HG02884 (cell line): ENCODE results near the gene NXNL2.

Experiments
- ATAC-seq: cut with Tn5 transposase; IDR thresholded peaks from one replicate; pipeline ENCODE4 v1.9.1; 2021; ENCODE audit warnings: mild to moderate bottlenecking, moderate library complexity; ENCODE audit not compliant: unreplicated experiment

The NXNL2 gene

DNA sequence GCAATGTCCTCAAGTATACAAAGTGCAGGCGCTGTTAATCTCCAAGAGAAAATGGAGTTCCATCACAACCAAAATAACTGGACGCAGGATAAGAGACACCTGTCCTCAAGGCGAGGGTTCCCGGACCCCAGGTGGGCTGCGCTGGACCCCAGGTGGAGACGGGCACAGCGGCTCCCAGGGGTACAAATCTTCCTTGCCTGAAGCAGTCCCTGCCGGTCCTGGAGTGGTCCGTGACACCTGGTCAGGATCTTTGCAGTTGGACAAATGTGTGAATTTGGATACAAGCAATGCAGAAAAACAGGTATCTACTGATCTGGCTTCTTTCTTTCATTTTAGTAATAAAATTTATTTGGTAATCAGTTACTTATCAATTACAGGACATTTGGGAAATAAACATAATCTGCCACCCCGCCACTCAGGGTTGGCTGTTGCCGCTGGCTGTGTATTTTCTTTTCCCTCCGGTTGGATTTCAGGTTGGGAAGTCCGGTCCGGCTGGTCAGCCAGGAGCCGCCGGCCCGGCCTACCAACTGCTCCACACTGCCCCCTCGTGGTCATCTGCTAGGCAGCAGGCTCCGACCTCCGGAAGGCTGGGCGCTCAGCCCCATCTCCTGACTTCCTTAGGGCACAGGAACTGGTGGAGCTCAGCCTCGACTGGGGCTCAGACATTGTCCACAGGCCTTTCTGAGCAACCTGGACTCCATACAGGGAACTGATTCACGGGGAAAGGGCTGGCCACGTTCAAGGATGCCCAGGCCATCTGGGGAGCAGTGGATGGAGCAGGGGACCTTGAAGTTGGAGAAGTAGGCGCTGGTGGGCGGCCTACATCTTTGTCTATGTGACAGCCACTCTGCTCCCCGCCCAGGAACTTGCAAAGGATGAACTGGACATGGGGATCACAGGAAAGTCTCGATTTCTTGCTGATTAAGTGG, 43.4 kb downstream of the NXNL2 start:
- peak; percentile 89 for ATAC-seq

DNA sequence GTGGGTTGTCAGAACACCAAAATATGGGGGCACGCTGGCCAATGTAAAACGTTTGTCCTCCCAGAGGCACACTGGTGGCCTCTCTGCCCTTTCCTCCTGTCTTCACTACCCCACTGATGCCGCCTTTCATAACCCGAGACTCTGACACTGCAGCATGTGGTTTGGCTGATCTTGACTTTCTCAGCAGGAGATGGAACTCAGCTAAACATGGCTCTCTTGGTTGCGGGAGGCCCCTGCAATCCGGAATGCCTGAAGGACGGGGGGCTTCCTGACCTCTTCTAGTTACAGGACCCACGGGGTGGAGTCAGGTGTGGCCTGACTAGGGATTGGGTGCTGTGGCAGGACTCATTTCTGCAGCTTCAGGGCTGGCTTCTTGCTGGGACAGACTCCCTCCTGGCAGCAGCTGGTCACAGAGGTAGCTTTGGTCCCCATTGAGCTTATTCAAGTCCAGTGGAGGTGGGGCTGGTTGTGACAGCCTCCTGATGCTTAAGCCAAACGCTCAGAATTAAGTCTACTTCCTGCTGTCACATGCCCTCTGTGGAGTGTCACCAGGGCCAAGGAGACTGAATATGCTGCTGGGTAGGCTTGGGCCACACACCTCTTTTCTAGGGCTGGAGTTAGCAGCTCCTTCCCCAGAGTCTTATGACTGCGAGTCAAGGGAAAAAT, 44.2 kb downstream of the NXNL2 start:
- no peak for ATAC-seq

DNA sequence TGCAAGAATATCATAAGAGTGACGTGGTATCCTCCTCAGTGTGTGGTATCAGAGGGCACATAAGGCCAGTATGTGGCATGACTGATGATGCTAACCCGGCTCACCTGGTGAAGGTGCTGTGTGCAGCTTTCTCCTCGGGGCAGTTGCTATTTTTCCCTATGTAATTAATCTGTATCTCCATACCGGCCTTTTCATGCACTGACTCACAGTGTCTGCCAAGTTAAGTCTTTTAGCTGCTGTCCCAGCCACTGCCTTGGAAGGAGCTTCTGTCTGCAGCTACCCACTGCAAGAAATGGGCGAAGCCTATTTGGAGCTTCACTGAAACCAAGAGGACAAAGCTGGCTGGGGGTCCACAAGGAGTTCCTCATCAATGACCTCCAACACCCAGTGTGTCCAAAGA, 46.0 kb downstream of the NXNL2 start:
- no peak for ATAC-seq

DNA sequence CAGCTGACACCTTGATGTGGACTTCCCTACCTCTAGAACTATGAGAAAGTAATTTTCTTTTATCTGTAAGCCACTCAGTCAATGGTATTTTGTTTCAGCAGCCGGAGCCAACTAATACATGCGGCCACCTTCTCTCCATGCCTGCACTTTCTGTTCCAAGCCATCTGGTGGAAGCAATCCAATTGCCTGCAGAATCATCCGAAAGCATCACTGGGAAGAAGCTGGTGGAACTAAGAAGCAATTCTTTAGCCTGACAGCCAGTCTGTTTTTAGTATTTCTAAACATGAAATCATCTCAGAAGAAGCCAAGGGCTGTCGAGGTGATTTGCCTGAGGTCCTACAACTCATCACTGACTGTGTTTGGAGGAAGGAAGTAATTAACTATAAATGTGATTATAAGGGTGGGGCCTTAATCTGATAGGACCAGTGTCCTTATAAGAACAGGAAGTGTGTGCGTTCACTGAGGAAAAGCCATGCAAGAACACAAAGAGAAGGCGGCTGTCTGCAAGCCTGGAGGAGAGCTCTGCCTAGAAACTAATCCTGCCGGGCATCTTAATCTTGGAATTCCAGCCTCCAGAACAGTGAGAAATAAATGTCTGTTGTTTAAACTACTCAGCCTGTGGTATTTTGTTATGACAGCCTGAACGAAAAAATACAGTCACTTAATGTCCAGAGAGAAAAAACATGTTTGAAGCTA, 49.1 kb downstream of the NXNL2 start:
- no peak for ATAC-seq

DNA sequence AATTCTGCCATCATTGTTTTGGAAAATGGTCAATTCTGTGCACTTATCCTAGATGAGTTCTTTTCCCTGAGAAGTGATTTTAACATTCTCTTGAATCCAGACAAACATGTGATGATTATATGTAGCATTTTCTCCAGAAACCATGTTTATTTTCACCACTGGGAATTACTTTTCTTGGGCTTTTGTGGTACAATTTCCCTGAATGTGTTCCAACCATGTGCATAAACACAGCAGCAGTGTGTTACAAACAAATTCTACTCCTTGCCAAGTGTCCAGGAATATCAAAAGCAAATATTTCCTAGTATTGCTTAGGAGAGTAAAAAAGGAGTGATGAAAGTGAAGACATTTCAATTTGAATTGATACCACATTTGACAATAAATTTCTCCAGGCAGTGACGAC, 50.4 kb downstream of the NXNL2 start:
- ATAC-seq: no peak

DNA sequence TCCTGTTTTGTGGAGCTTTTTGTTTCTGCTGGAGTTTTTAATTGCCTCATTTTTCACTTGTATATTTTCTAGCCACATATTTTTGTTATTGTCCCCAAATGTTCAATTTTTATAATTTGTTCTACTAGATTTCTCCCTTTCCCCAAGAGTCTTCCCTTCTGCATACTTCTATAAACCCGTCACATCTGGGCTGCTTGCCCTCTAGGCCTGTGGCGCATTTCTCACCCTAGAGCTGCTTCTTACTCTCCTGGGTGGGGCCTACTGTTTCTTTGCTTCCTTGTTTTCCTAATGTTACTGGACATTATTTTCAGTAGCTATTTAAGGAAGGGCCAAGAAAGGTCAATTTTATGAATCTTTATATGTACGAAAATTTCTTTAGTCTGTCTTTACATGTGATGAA, 51.5 kb downstream of the NXNL2 start:
- ATAC-seq: no peak

DNA sequence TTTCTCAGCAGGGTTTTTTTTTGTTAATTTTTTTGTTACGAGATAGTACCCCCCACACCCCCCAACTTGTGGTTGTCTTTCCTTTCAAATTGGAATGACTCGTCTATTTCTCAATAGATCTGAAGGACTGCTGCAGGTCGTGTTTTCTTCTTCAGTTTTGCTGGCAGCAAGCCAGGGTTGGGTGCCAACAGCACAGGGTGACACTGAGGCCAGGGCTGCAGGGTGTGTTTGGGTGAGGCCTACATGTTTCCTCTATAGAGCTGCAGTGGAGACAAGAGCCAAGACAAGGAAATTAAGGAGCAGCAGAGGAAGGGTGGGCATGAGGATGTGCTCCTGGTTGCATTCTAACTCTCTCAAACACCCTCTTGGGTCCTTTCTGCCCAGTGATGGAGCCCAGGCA, 52.2 kb downstream of the NXNL2 start:
- no peak for ATAC-seq

DNA sequence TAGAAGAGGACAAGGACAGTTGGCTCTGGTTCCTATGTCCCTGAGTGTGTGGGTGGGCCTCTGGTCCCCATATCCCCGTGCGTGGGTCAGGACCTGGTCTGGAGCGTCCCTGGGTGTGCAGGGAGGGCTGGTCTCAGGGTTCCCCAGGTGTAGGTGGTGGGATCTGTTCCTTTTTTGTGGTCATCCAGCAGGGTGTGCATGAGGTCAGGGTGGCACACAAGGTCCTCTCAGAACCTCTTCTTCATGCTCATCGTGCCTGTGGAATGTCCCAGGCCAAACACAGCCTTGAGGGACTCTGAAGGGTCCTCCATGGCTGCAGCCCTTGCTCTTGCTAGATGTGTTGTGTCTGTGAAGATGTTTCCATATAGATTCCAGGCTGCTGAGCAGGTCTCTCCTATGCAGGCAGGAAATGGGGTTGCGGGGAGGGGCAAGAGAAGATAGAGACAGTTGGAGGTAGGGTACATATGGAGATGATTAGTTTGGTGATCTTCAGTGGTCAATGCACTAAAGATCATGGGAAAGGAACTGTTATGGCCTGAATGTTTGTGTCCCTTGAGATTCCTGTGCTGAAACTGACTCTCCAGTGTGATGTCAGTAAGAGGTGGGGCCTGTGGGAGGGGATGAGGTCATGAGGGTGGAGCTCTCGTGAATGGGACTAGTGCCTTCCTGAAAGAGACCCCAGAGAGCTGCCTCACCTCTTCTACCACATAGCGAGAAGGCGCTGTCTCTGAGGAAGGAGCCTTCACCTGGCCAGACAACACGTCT, 53.1 kb downstream of the NXNL2 start:
- no peak for ATAC-seq

DNA sequence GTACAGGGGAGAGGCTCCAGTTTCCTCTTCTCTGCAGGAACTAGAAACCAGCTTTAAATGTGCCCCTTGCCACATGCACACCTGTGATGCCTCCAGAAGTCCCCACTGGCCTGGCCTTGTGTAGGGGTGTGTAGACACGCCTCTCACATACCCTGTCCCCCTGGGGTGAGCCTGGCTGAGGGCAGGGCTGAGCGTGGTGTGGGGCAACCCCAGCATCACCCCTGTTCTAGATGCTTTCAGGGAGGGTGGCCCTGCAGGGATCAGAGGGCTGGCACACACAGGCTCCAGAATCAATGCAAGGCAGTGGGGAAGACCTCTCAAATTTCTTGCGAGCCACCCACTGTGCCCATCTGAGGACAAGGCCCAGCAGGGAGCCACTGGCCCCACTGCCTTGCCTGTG, 54.7 kb downstream of the NXNL2 start:
- no peak for ATAC-seq

DNA sequence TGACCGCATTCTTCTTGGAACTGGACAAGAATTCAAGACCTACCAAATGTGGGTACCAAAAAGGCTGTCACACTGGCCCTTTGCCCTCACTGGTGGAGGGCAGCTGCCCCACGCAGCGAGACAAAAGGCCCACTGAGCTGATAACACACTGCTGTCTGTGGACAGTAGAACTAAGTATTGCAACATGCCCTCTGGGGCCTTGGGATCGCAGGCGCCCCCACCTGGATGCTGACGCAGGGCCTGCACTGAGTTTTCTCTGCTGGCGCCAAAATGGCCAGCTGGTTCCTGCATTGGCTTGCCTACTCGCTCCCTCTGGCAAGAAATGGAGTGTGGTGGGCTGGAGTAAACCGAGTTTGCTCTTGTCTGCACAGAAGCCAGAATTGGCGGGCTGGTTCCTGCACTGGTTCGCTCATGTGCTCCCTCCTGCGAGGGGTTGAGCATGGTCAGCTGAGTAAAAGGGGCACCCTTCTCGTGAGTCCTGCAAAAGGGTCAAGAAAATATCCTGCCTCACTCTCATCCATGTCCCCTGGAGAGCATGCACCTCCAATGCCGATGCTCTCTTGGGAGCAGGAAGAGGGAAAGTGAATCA, 55.7 kb downstream of the NXNL2 start:
- no peak for ATAC-seq

DNA sequence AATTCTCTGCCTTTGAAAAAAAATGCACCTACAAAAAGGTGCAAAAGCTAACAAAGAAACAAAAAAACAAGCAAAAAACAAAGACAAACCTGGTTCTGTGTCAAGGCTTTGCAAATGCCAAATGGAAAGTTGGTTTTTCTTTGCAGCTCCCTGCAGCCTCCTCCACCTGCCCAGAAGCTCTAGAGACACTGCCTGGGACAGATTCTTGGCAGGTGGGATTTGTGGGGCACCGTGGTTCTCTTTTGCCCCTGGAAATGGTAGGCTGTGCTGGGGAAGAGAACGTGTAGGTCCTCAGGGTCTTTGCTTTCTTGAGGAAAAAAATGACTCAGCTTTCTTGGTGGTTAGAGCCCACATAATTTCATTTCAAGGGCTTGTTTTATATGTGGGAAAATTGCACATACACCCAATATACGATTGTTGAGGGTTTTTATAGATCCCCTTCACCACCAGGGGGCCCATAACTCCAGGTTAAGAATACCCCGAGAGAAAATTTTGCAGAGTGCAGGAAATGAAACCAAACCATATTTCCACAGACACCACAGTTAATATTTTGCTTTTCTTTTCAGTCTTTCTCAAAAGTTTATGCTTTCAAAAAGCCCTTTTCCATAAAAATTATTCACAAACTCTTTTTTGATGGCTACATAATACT, 58.7 kb downstream of the NXNL2 start:
- peak; percentile 92 for ATAC-seq
